Neural crest cell (in vitro differentiated cells): ENCODE results near the gene LY6G5C. TPM values are rescaled to one million over a fixed set of nuclear protein-coding genes. Genes with fewer than 3 reads are reported as not detected.

Experiments
- DNase-seq: peaks from one replicate; pipeline ENCODE4 v3.0.0; 2021; ENCODE audit warnings: low read depth, mixed read lengths, low spot score
- H3K27ac Mint-ChIP-seq: one replicate; pipeline ENCODE4 v1.8.0; 2021; ENCODE audit warnings: mild to moderate bottlenecking, mixed read lengths; ENCODE audit not compliant: unreplicated experiment
- H3K27me3 Mint-ChIP-seq: 2 replicates; pipeline ENCODE4 v1.8.0; 2021; ENCODE audit warnings: low read depth, mild to moderate bottlenecking, mixed read lengths
- H3K36me3 Mint-ChIP-seq: 2 replicates; pipeline ENCODE4 v1.8.0; 2021; ENCODE audit warnings: low read depth, mild to moderate bottlenecking, mixed read lengths
- H3K4me1 Mint-ChIP-seq: 2 replicates; pipeline ENCODE4 v1.8.0; 2021; ENCODE audit warnings: mixed read lengths
- H3K4me3 Mint-ChIP-seq: one replicate; pipeline ENCODE4 v1.8.0; 2021; ENCODE audit warnings: mild to moderate bottlenecking, mixed read lengths
- H3K9me3 Mint-ChIP-seq: 2 replicates; pipeline ENCODE4 v1.8.0; 2021; ENCODE audit warnings: mixed read lengths
- total RNA-seq: library from RNA; stranded (reverse); gene quantifications from 2 replicates; pipeline ENCODE4 v1.2.1, GENCODE V29; 2021
- TF ChIP-seq, protein P1 (sequence below): fragments of 200-600 bp; sonication (generic); conservative IDR thresholded peaks from 2 replicates; pipeline ENCODE4 v1.5.0; 2021; ENCODE audit warnings: antibody characterized with exemption, mild to moderate bottlenecking

The LY6G5C gene
- total RNA-seq, 1 donor from 2014 or later = 9.1 TPM

GRCh38 chr6:31687321-31687720, 6.5 kb upstream of the LY6G5C start:
- peaks cover 12% of the 10 kb centered on the region for H3K4me1 Mint-ChIP-seq
- H3K9me3 Mint-ChIP-seq = no peaks in the 10 kb centered on the region
- no peak for DNase-seq
- TF ChIP-seq, protein P1, sequence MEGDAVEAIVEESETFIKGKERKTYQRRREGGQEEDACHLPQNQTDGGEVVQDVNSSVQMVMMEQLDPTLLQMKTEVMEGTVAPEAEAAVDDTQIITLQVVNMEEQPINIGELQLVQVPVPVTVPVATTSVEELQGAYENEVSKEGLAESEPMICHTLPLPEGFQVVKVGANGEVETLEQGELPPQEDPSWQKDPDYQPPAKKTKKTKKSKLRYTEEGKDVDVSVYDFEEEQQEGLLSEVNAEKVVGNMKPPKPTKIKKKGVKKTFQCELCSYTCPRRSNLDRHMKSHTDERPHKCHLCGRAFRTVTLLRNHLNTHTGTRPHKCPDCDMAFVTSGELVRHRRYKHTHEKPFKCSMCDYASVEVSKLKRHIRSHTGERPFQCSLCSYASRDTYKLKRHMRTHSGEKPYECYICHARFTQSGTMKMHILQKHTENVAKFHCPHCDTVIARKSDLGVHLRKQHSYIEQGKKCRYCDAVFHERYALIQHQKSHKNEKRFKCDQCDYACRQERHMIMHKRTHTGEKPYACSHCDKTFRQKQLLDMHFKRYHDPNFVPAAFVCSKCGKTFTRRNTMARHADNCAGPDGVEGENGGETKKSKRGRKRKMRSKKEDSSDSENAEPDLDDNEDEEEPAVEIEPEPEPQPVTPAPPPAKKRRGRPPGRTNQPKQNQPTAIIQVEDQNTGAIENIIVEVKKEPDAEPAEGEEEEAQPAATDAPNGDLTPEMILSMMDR = no peak
- H3K27me3 Mint-ChIP-seq = no peaks in the 10 kb centered on the region
- no peak overlapping the region for H3K27ac Mint-ChIP-seq
- H3K4me3 Mint-ChIP-seq = no peak overlapping the region
- H3K36me3 Mint-ChIP-seq = peaks cover 6% of the 10 kb centered on the region

DNA sequence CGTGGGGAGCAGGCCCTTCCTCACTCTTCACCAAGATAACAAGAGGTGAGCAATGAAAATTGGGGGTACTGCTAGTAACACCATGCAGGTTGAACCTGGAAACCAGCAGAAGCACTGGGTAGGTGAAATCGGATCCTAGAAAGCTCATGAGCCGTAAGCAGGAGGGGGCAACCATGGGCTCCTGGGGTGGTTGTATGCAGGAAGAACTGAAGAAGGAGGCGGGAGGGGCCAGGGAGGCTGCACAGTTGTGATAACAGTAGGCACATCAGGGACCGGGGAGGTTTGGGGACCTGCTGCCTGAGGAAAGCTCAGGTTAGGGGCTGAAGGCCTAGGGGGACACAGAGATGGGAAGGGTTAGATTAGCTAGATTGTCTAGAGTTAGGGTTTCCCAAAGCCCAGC, 5.6 kb upstream of the LY6G5C start:
- peaks cover 17% of the 10 kb centered on the region for H3K4me1 Mint-ChIP-seq
- no peak overlapping the region for H3K4me3 Mint-ChIP-seq
- DNase-seq = no peak
- peaks cover 6% of the 10 kb centered on the region for H3K36me3 Mint-ChIP-seq
- peaks cover 6% of the 10 kb centered on the region for H3K27me3 Mint-ChIP-seq
- H3K27ac Mint-ChIP-seq = no peak overlapping the region
- TF ChIP-seq, protein P1 = no peak
- no peaks in the 10 kb centered on the region for H3K9me3 Mint-ChIP-seq

GRCh38 chr6:31683591-31683990, 2.7 kb upstream of the LY6G5C start:
- DNase-seq = no peak
- Mint-ChIP-seq H3K27me3 (peaks cover 14% of the 10 kb centered on the region), H3K4me1 (peaks cover 28% of the 10 kb centered on the region), H3K9me3 (no peaks in the 10 kb centered on the region), H3K4me3 (peak overlapping the region; percentile 76), H3K27ac (no peak overlapping the region), H3K36me3 (peaks cover 6% of the 10 kb centered on the region)
- TF ChIP-seq, protein P1 = no peak

GRCh38 chr6:31681135-31681671, 336 bp upstream of the LY6G5C start:
- H3K36me3 Mint-ChIP-seq = peaks cover under 1% of the 10 kb centered on the region
- peak overlapping the region; percentile 82 for H3K4me3 Mint-ChIP-seq
- peaks cover 14% of the 10 kb centered on the region for H3K27me3 Mint-ChIP-seq
- no peak for DNase-seq
- no peaks in the 10 kb centered on the region for H3K9me3 Mint-ChIP-seq
- peaks cover 28% of the 10 kb centered on the region for H3K4me1 Mint-ChIP-seq
- TF ChIP-seq, protein P1 = no peak
- no peak overlapping the region for H3K27ac Mint-ChIP-seq

GRCh38 chr6:31677955-31678354, 2.9 kb downstream of the LY6G5C start:
- no peak overlapping the region for H3K27ac Mint-ChIP-seq
- TF ChIP-seq, protein P1 = no peak
- H3K4me3 Mint-ChIP-seq = no peak overlapping the region
- peaks cover 14% of the 10 kb centered on the region for H3K27me3 Mint-ChIP-seq
- DNase-seq = no peak
- H3K9me3 Mint-ChIP-seq = no peaks in the 10 kb centered on the region
- H3K4me1 Mint-ChIP-seq = peaks cover 20% of the 10 kb centered on the region
- H3K36me3 Mint-ChIP-seq = no peaks in the 10 kb centered on the region

GRCh38 chr6:31676904-31677303, 4.0 kb downstream of the LY6G5C start:
- Mint-ChIP-seq H3K36me3 (no peaks in the 10 kb centered on the region), H3K9me3 (no peaks in the 10 kb centered on the region), H3K4me3 (peak overlapping the region; percentile 32), H3K27ac (no peak overlapping the region), H3K4me1 (peaks cover 14% of the 10 kb centered on the region), H3K27me3 (peaks cover 12% of the 10 kb centered on the region)
- no peak for DNase-seq
- TF ChIP-seq, protein P1 = no peak
